Esophagus muscularis mucosa (tissue), 4 donors: ENCODE results near the gene TMEM127. TPM values are rescaled to one million over a fixed set of nuclear protein-coding genes. Genes with fewer than 3 reads are reported as not detected.
"Not testable (repeated sequence)": the region's sequence is repeated elsewhere in the genome, so short reads cannot be mapped to it uniquely, and the experiment has no call there.

Source experiments
- DNase-seq: peaks from one replicate; pipeline ENCODE4 v3.0.0-alpha.2; 2017; ENCODE audit errors: extremely low spot score
- H3K27ac ChIP-seq, 4 donors: fragments of 200-600 bp; sonication (generic); replicated peaks in 1 of 4; 1 replicate in 3 of 4; 2 replicates in 1 of 4; pipeline ENCODE4 v1.5.1; 2016 to 2019; ENCODE audit warnings: mild to moderate bottlenecking in 1 of 4
- H3K27me3 ChIP-seq, 4 donors: fragments of 200-600 bp; sonication (generic); one replicate each; pipeline versions ENCODE4 v1.5.1 to v1.6.0; 2016 to 2019
- H3K36me3 ChIP-seq, 4 donors: fragments of 200-600 bp; sonication (generic); one replicate each; pipeline ENCODE4 v1.5.1; 2016 to 2019
- H3K4me1 ChIP-seq, 4 donors: fragments of 200-600 bp; sonication (generic); one replicate each; pipeline ENCODE4 v1.5.1; 2016 to 2019
- H3K4me3 ChIP-seq, 4 donors: fragments of 200-600 bp; sonication (generic); 1 replicate in 2 of 4; 2 replicates in 2 of 4; pipeline ENCODE4 v1.5.1; 2016 to 2019; ENCODE audit warnings: mild to moderate bottlenecking in 4 of 4, moderate library complexity in 1 of 4
- H3K9me3 ChIP-seq, 4 donors: fragments of 200-600 bp; sonication (generic); 1 replicate in 3 of 4; 2 replicates in 1 of 4; pipeline ENCODE4 v1.5.1; 2016 to 2019
- EP300 ChIP-seq: sonication (generic); formaldehyde crosslinking; IDR thresholded peaks from one replicate; pipeline ENCODE4 v1.6.1; 2017; ENCODE audit warnings: antibody characterized with exemption
- POLR2A ChIP-seq: fragments of 450-650 bp; IDR thresholded peaks from one replicate; pipeline ENCODE4 v1.6.1; 2017; ENCODE audit warnings: antibody characterized with exemption, moderate library complexity, mild to moderate bottlenecking, low read depth
- POLR2AphosphoS5 ChIP-seq, 2 donors: sonication (generic); formaldehyde crosslinking; IDR thresholded peaks; one replicate each; pipeline ENCODE4 v1.6.1; 2017; ENCODE audit warnings: antibody characterized with exemption in 2 of 2
- WGBS: methylation state at CpG from one replicate; pipeline ENCODE4 v1.1.5; 2018; 5-methylcytosine and 5-hydroxymethylcytosine counted together
- intact Hi-C: fragments of 100-400 bp; cut with DNase I; formaldehyde crosslinking; loops from one replicate; pipeline ENCODE4 v1.15.1; 2023
- total RNA-seq, 4 donors: library from RNA; depleted of rRNA; stranded (reverse); fragments of >200 nt; gene quantifications; one replicate each; pipeline versions ENCODE4 v1.1.0 to v1.2.1, GENCODE V29; 2016
- TF ChIP-seq, protein P1 (sequence below), 3 experiments: fragments of 200-600 bp in 2 of 3; fragments of 450-650 bp in 1 of 3; sonication (generic) in 2 of 3; IDR thresholded peaks; one replicate each; pipeline ENCODE4 v1.5.1; 2017 to 2019; ENCODE audit warnings: antibody characterized with exemption in 3 of 3, mild to moderate bottlenecking in 2 of 3, moderate library complexity in 1 of 3

The TMEM127 gene
- total RNA-seq, 4 donors from 2014 or later: 42.8 to 72.0 (median 55.3) TPM

DNA sequence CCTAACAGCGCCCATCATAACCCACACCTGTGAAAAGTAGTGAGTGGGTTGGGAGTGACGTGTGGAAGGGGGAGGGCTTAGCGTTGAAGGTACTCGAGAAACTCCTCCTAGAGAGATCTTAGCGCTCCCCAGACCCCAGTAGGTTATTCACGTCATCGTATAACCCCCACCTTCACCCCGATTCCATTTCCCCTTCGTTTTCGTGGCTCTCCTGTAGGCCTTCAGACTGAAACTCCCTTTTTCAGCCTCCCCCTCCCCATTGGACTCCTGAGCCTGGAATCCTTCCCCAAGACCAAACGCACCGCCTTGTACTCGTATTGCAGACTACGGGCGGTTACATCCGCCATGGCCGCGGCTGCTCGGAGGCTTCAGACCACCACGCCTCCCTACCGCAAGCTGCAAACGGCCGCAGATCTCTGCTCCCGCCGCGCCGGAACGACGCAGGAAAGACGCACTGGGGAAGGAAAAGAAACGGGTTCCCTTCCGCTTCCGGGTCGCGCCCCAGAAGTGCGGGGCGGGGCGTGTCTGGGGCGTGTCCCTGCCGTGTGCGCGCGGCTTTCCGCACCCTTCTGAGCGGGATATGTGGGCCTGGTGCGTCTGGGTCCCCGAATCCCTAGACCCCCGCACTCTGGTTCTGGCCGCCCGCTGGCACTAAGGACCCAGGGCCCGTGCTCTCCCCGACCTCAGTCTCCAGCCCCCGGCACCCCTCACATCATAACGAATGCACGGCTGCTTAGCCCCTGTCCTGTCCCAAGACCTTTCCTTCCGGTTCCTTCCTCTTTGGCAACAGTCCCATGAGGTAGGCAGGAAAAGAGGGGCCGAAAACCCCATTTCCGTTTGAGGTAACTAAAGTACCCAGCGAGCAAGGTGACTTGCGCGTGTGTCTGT, 39.5 kb upstream of the TMEM127 start, which contains the start of gene SNRNP200:
SNRNP200 (minus strand) TSS at position 456 of the 888 bp plus-strand sequence; CDS start at position 347, 109 bp downstream.
- intact Hi-C loops: loop anchor here (5.0 kb wide), 1 partner anchor 38 kb away; the partner anchor contains the start of genes CIAO1 and TMEM127
- Histone ChIP-seq H3K4me3 (peak within 1 kb of the TSS; percentile 75 to 94 (median 84)), H3K27ac (peak within 1 kb of the TSS; percentile 79 to 86 (median 82)), H3K4me1 (peaks cover 21 to 41% (median 33%) of the 10 kb centered on the region in 4 donors), H3K9me3 (no peaks in the 10 kb centered on the region), H3K27me3 (no peaks in the 10 kb centered on the region), H3K36me3 (peaks cover 31 to 40% (median 33%) of the 10 kb centered on the region in 4 donors)
- WGBS: under 1% methylated on average over 29 of the region's 61 CpGs
- peak; percentile 84 for TF ChIP-seq POLR2A
- peak; percentile 96 to 97 for TF ChIP-seq POLR2AphosphoS5 (IDR thresholded peaks at IDR 0.05)
- TF ChIP-seq, protein P1, sequence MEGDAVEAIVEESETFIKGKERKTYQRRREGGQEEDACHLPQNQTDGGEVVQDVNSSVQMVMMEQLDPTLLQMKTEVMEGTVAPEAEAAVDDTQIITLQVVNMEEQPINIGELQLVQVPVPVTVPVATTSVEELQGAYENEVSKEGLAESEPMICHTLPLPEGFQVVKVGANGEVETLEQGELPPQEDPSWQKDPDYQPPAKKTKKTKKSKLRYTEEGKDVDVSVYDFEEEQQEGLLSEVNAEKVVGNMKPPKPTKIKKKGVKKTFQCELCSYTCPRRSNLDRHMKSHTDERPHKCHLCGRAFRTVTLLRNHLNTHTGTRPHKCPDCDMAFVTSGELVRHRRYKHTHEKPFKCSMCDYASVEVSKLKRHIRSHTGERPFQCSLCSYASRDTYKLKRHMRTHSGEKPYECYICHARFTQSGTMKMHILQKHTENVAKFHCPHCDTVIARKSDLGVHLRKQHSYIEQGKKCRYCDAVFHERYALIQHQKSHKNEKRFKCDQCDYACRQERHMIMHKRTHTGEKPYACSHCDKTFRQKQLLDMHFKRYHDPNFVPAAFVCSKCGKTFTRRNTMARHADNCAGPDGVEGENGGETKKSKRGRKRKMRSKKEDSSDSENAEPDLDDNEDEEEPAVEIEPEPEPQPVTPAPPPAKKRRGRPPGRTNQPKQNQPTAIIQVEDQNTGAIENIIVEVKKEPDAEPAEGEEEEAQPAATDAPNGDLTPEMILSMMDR (IDR thresholded peaks at IDR 0.05): no peak
- peak; percentile 96 for DNase-seq

DNA sequence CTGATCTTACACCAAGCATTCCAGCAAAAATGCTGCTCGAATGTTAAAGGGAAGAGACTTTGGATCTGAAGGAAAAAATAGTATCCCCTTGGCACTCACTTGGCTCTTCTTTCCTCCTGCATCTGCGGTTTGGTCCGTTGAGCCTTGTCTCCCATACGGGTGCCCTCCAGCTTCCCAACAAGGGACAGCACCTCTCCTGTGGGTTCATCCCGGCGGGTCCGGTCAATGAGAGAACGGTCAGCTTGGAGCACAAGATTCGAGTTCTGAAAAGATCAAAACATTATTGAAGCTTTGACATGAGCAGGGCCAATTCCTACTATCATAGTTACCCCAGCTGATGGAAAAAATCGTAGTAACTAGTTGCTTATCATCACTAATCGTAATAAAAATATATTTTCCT, 38.8 kb upstream of the TMEM127 start:
- TF ChIP-seq, protein P1 (IDR thresholded peaks at IDR 0.05): no peak
- TF ChIP-seq EP300: no peak
- peak overlapping the region; percentile 79 to 86 (median 82) for H3K27ac ChIP-seq
- peaks cover 38 to 48% (median 41%) of the 10 kb centered on the region in 4 donors for H3K36me3 ChIP-seq
- H3K9me3 ChIP-seq: no peaks in the 10 kb centered on the region
- H3K4me1 ChIP-seq: peaks cover 21 to 41% (median 33%) of the 10 kb centered on the region in 4 donors
- intact Hi-C loops: loop anchor here (5.0 kb wide), 1 partner anchor 37 kb away; the partner anchor contains the start of genes CIAO1 and TMEM127
- DNase-seq: no peak
- H3K27me3 ChIP-seq: no peaks in the 10 kb centered on the region
- 64% methylated on average over 11 of the region's 11 CpGs for WGBS
- peak overlapping the region; percentile 75 to 94 (median 84) for H3K4me3 ChIP-seq

DNA sequence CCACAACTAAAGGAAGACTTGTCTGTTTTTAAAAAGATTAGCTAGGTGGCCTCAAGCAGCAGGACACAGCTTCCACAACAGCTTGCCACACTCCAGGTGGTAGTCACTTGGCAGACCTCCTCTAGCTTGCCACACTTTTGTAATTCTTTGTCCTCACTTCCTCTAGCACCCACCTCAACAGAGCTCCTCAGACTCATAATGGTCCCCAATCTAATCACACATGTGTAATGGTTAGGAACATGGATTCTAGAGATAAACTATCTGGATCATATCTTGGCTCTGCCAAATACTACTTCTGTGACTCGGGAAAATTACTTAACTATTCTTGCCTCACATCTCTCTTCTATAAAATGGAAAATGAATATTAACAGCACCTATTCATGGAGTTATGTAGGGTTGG, 36.1 kb upstream of the TMEM127 start:
- H3K36me3 ChIP-seq: peaks cover 65 to 75% (median 68%) of the 10 kb centered on the region in 4 donors
- no peak overlapping the region for H3K27ac ChIP-seq
- intact Hi-C loops: no loop called here
- H3K9me3 ChIP-seq: no peaks in the 10 kb centered on the region
- H3K27me3 ChIP-seq: no peaks in the 10 kb centered on the region
- TF ChIP-seq POLR2A: no peak
- no peak for TF ChIP-seq EP300
- TF ChIP-seq POLR2AphosphoS5 (IDR thresholded peaks at IDR 0.05): no peak
- TF ChIP-seq, protein P1 (IDR thresholded peaks at IDR 0.05): no peak
- no peak overlapping the region for H3K4me3 ChIP-seq
- peaks cover 21 to 41% (median 33%) of the 10 kb centered on the region in 4 donors for H3K4me1 ChIP-seq
- no peak for DNase-seq
- WGBS: 58% methylated on average over 1 of the region's 1 CpG

DNA sequence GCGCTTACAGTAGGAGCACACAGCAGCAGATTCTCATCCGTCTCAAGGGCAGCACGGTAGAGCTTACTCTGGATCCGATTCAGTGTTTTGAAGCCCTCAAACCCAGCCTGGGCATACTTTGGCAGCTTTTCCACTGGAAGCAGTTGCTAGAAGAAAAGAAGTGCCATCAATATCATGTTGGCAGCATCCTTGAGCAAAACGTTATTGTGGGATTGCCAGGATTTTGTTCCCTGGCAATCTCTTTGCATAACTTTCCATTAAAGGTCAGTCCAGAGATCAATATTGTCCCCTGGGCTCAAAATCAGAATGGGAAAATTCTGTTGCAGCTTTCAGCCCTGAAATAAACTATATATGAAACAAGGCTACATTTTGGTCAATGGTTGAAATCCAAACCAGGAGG, 31.1 kb upstream of the TMEM127 start:
- Histone ChIP-seq H3K4me3 (no peak overlapping the region), H3K27me3 (no peaks in the 10 kb centered on the region), H3K9me3 (no peaks in the 10 kb centered on the region), H3K27ac (no peak overlapping the region), H3K36me3 (peaks cover 99 to 100% (median 100%) of the 10 kb centered on the region in 4 donors), H3K4me1 (peaks cover 0 to 3% (median under 1%) of the 10 kb centered on the region in 4 donors)
- intact Hi-C loops: no loop called here
- WGBS: 80% methylated on average over 5 of the region's 5 CpGs
- no peak for TF ChIP-seq POLR2A
- DNase-seq: no peak

DNA sequence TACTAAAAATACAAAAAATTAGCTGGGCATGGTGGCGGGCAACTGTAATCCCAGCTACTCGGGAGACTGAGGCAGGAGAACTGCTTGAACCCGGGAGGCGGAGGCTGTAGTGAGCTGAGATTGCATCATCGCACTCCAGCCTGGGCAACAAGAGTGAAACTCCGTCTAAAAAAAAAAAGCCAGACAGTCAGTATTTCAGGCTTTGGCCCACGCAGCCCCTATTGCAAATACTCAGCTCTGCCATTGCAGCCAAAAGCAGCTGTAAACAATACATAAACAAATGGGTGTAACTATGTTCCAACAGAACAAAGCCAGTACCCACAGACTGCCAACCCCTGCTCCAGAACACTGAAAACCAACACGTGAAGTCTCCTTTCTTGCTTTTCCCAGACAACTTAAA, 28.5 kb upstream of the TMEM127 start:
- H3K27ac ChIP-seq, H3K27me3 ChIP-seq, intact Hi-C loops, H3K9me3 ChIP-seq, DNase-seq, H3K4me1 ChIP-seq, H3K4me3 ChIP-seq: not testable (repeated sequence)
- peaks cover 99 to 100% (median 100%) of the 10 kb centered on the region in 4 donors for H3K36me3 ChIP-seq
- 85% methylated on average over 8 of the region's 8 CpGs for WGBS
